ENCODE results near the gene SAT1. TPM values are rescaled to one million over a fixed set of nuclear protein-coding genes. Genes with fewer than 3 reads are reported as not detected.
"Not testable (repeated sequence)": the region's sequence is repeated elsewhere in the genome, so short reads cannot be mapped to it uniquely, and the experiment has no call there.

Gene SAT1
- total RNA-seq, 1 donor from 2014 or later, result 111 TPM

- no peak for ATAC-seq (ENCODE audit: poor library complexity)
- no peak for DNase-seq
- intact Hi-C loops (cut with DNase I), result no loop called here
Observed at GRCh38 chrX:23770142-23770541, 12.8 kb upstream of the SAT1 start.

DNA sequence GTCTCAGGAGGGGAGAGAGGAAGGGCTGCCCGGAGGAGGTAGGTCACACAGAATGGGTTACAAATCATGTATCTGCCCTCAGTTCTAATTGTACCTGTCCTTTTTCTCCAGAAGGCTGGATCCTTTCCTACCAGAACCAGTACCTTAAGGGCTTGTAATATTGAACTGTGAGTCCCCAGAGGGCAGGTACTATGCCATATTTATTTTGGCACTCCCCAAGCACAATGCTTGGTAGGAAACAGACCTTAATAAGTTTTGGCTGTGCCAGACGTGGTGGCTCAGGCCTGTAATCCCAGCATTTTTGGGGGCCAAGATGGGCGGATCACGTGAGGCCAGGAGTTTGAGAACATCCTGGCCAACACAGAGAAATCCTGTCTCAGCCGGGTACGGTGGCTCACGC lies 11.9 kb upstream of the SAT1 start:
- DNase-seq; intact Hi-C loops (cut with DNase I); ATAC-seq (ENCODE audit: poor library complexity): not testable (repeated sequence)

GRCh38 chrX:23773601-23774175 lies 9.3 kb upstream of the SAT1 start:
- intact Hi-C loops (cut with DNase I), result no loop called here
- DNase-seq, result no peak
- ATAC-seq (ENCODE audit: poor library complexity), result no peak

- intact Hi-C loops (cut with DNase I), result no loop called here
- DNase-seq, result no peak
- no peak for ATAC-seq (ENCODE audit: poor library complexity)
Observed at GRCh38 chrX:23776363-23776762, 6.6 kb upstream of the SAT1 start.

DNA sequence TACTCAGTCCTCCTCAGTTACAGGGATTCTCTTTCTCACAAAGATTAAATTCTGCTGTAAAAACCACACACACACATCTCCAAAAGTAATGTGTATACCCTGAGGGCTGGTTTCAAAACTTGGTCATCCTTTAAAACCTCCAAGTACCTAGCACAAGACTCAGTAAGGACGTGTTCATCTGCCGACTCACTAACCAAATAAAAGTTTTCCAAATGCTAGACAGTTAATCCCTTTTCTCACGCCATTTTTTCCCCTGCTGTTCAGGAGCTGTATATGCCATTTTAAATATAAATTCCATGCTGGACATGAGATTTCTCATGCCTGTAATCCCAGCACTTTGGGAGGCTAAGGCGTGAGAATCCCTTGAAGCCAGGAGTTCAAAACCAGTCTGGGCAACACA lies 3.9 kb upstream of the SAT1 start:
- intact Hi-C loops (cut with DNase I), result no loop called here
- ATAC-seq (ENCODE audit: poor library complexity) (no peak), DNase-seq (no peak)

- no peak for ATAC-seq (ENCODE audit: poor library complexity)
- intact Hi-C loops (cut with DNase I), result loop anchor here (2.0 kb wide), 1 partner anchor 118 kb away; no protein-coding TSS in a partner anchor
Observed at GRCh38 chrX:23782455-23782854, 518 bp upstream of the SAT1 start.

GRCh38 chrX:23783589-23784469 lies 856 bp downstream of the SAT1 start:
- no peak for DNase-seq
- intact Hi-C loops (cut with DNase I), result loop anchor here (2.0 kb wide), 1 partner anchor 117 kb away; no protein-coding TSS in a partner anchor
- ATAC-seq (ENCODE audit: poor library complexity), result peak; percentile 16

More at GRCh38 chrX:23782455-23782854, 518 bp upstream of the SAT1 start:
- no peak for DNase-seq

DNA sequence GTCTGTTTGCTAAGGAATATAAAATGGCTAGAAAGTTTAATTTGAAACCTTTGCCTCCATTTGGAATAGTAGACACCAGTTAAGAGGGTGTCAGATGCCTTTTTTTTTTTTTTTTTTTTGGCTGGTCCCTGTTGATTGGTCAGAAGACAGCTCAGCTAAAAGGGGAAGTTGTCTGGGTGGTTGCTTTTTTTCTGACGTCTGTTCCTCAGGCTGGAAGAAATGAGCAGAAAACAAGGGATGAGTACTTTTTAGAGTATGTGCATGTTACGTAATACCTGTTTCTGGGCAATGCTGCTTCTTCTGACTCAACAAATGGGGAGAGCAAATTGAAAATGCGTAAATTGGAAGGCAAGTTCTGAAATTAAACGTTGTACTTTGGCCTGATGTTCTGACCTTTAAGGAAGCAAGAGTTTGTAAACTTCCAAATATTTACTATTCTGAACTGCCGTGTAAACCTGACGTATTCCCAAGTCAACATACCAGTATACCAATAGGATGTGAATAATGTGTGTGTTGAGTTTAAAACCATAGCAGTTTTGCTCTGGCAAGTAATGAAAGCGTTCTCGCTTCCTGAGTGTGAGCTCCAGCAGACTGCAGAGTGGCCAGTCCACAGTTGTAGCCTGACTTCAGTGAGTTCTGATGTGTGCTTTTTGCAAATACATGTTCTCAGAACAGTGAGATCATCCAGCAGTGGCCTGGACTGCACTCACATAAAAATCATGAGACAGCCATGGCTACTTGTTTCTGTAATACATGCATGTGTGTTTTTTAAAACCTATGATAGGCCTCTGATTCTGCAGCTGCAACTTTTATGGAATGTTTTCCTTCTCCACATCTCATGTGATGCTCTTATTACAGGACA lies 1.7 kb downstream of the SAT1 start:
- intact Hi-C loops (cut with DNase I), result no loop called here
- no peak for ATAC-seq (ENCODE audit: poor library complexity)
- no peak for DNase-seq

- peak; percentile 40 for ATAC-seq (ENCODE audit: poor library complexity)
- intact Hi-C loops (cut with DNase I), result no loop called here
- no peak for DNase-seq
Observed at GRCh38 chrX:23785580-23785979, 2.6 kb downstream of the SAT1 start.

- ATAC-seq (ENCODE audit: poor library complexity), result no peak
- no peak for DNase-seq
- intact Hi-C loops (cut with DNase I), result no loop called here
Observed at GRCh38 chrX:23786268-23786815, 3.4 kb downstream of the SAT1 start.

GRCh38 chrX:23787745-23788118 lies 4.8 kb downstream of the SAT1 start:
- ATAC-seq (ENCODE audit: poor library complexity), result no peak

DNA sequence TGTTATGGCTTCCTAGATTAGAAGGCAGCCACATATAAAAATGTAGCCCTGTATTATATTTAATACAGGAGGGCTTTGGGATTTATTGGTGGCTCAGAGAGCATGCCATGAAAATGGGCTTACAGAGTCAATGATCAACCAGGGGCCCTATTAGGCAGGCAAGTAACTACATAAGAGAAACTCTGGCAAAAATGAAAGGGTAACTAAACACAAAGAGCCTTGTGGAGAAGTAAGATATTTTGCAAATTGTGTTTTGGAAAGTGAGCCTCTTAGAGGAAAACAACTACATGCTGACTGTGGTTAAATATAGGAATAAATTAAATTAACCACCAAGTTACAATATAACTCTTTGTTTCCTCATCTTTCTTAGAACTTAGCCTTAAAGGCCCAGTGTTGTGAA lies 5.5 kb downstream of the SAT1 start:
- ATAC-seq (ENCODE audit: poor library complexity), result no peak
- intact Hi-C loops (cut with DNase I), result no loop called here
- no peak for DNase-seq

More at GRCh38 chrX:23787745-23788118, 4.8 kb downstream of the SAT1 start:
- intact Hi-C loops (cut with DNase I), result no loop called here
- no peak for DNase-seq

DNA sequence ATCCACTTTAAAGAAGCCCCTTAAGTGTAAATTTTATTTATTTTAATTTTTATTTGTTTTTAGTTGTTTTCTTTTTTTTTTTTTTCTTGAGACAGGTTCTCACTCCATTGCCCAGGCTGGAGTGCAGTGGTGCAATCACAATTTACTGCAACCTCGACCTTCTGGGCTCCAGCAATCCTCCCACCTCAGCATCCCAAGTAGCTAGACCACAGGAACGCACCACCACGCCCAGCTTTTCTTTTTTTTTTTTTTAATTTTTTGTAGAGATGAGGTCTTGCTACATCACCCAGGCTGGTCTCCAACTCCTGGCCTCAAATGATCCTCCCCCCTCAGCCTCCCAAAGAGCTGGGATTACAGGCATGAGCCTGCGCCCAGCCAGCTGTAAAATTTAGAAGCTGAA lies 6.0 kb downstream of the SAT1 start:
- intact Hi-C loops (cut with DNase I), result no loop called here
- no peak for DNase-seq
- ATAC-seq (ENCODE audit: poor library complexity), result no peak

DNA sequence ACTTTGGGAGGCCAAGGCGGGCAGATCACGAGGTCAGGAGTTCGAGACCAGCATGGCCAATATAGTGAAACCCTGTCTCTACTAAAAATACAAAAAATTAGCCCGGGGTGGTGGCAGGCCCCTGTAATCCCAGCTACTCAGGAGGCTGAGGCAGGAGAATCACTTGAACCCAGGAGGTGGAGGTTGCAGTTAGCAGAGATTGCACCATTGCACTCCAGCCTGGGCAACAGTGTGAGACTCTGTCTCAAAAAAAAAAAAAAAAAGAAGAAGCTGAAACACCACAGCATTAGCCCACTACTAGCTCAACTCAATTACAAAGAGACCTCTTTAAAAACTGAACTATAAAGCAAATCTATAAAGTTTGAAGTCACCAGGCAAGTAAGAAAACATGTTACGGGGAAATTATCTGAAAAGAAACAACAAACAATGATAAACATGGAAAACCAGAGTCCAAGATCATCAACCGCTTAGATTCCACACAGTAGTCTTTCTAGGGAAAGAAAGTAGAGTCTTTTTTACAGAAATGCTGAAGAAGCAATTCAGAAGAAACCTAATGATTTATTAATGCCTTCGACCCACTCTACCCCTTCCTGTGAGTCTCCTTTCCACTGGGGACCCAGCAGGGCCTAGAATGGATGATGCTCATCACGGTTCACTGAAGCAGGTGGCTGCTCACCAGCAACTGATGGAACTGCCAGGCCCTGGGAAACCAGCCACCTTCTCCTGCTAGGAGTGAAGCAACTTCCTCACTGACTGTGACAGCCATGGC lies 6.6 kb downstream of the SAT1 start:
- no peak for DNase-seq
- intact Hi-C loops (cut with DNase I), result no loop called here

GRCh38 chrX:23790155-23790497 lies 7.2 kb downstream of the SAT1 start:
- ATAC-seq (ENCODE audit: poor library complexity), result no peak
- intact Hi-C loops (cut with DNase I), result no loop called here

More for the DNA sequence above, 6.6 kb downstream of the SAT1 start:
- ATAC-seq (ENCODE audit: poor library complexity), result no peak

GRCh38 chrX:23792861-23793553 lies 10.0 kb downstream of the SAT1 start:
- ATAC-seq (ENCODE audit: poor library complexity), result no peak

More at GRCh38 chrX:23790155-23790497, 7.2 kb downstream of the SAT1 start:
- no peak for DNase-seq

GRCh38 chrX:23795221-23795620 lies 12.2 kb downstream of the SAT1 start:
- no peak for DNase-seq
- intact Hi-C loops (cut with DNase I), result no loop called here

More at GRCh38 chrX:23792861-23793553, 10.0 kb downstream of the SAT1 start:
- intact Hi-C loops (cut with DNase I), result no loop called here
- DNase-seq, result no peak

More at GRCh38 chrX:23795221-23795620, 12.2 kb downstream of the SAT1 start:
- ATAC-seq (ENCODE audit: poor library complexity), result no peak

Measured in Right ventricle myocardium superior (tissue), 1 donor.